Vagina (tissue), 2 donors: Measurements from ENCODE around the gene ASCC3. TPM values are rescaled to one million over a fixed set of nuclear protein-coding genes. Genes with fewer than 3 reads are reported as not detected.

ENCODE experiments used
- DNase-seq, 2 donors: peaks; one replicate each; pipeline ENCODE4 v3.0.0-alpha.2; 2017; ENCODE audit errors: extremely low spot score in 2 of 2
- H3K27ac ChIP-seq: fragments of 200-600 bp; sonication (generic); one replicate; pipeline ENCODE4 v1.5.1; 2019
- H3K27me3 ChIP-seq: fragments of 200-600 bp; sonication (generic); one replicate; pipeline ENCODE4 v1.5.1; 2019
- H3K36me3 ChIP-seq, 2 donors: fragments of 200-600 bp; sonication (generic); one replicate each; pipeline ENCODE4 v1.5.1; 2017 to 2019
- H3K4me1 ChIP-seq: fragments of 200-600 bp; sonication (generic); one replicate; pipeline ENCODE4 v1.5.1; 2019
- H3K4me3 ChIP-seq, 2 donors: fragments of 200-600 bp; sonication (generic); 1 replicate in 1 of 2; 2 replicates in 1 of 2; pipeline ENCODE4 v1.5.1; 2016 to 2019
- H3K9me3 ChIP-seq: fragments of 200-600 bp; sonication (generic); one replicate; pipeline ENCODE4 v1.5.1; 2019
- POLR2A ChIP-seq, 2 donors: fragments of 450-650 bp; IDR thresholded peaks; one replicate each; pipeline ENCODE4 v1.6.1; 2017; ENCODE audit warnings: antibody characterized with exemption in 2 of 2, mild to moderate bottlenecking in 2 of 2, moderate library complexity in 2 of 2
- POLR2AphosphoS5 ChIP-seq, 2 donors: sonication (generic); formaldehyde crosslinking; IDR thresholded peaks; one replicate each; pipeline ENCODE4 v1.9.0; 2017; ENCODE audit warnings: antibody characterized with exemption in 2 of 2, mild to moderate bottlenecking in 2 of 2, low read depth in 1 of 2; ENCODE audit not compliant: insufficient read depth in 1 of 2
- intact Hi-C: fragments of 100-400 bp; cut with DNase I; formaldehyde crosslinking; loops from one replicate; pipeline ENCODE4 v1.15.1; 2023
- total RNA-seq: library from RNA; depleted of rRNA; stranded (reverse); fragments of >200 nt; gene quantifications from one replicate; pipeline ENCODE4 v1.2.3, GENCODE V29; 2016
- TF ChIP-seq, protein P1 (sequence below), 3 experiments: fragments of 450-650 bp in 2 of 3; fragments of 200-600 bp in 1 of 3; sonication (generic) in 1 of 3; IDR thresholded peaks; one replicate each; pipeline ENCODE4 v1.5.1; 2017 to 2019; ENCODE audit warnings: antibody characterized with exemption in 3 of 3, mild to moderate bottlenecking in 2 of 3, moderate library complexity in 2 of 3

The ASCC3 gene
- total RNA-seq, 1 donor from 2014 or later = 44.7 TPM

DNA sequence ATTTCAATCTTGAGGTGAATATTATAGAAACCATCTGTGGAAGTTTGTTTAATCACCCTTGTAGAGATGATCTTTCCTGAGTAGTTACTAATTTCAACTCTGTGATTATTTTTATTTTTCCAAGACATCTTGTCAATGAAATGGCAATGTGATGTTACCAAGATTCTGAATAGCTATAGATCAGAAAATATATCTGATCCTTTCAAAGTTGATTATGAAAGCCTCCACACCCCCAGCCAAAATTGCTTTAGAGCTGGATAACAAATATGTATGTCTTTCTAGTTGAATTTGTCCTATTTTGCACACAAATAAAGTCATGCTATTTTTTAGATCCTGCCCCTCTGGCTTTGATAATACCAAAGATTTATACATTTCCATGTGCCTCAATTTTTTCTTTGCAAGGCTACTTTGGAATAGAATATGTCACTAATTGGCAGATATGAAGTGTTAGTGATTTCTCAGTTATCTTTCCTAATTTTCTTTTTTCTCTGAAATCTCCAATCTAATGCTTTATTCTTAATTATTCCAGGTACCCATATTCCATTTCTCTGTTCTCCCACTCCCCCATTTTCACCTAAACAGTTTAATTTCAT lies 421.4 kb downstream of the ASCC3 start:
- Histone ChIP-seq H3K36me3 (no peaks in the 10 kb centered on the region), H3K4me3 (no peak overlapping the region), H3K4me1 (peaks cover 6% of the 10 kb centered on the region), H3K9me3 (no peaks in the 10 kb centered on the region), H3K27me3 (peaks cover 53% of the 10 kb centered on the region), H3K27ac (no peak overlapping the region)
- no peak for DNase-seq
- TF ChIP-seq POLR2AphosphoS5 (IDR thresholded peaks at IDR 0.05; ENCODE audit: insufficient read depth in 1 of 2, low read depth in 1 of 2) = no peak
- TF ChIP-seq, protein P1, sequence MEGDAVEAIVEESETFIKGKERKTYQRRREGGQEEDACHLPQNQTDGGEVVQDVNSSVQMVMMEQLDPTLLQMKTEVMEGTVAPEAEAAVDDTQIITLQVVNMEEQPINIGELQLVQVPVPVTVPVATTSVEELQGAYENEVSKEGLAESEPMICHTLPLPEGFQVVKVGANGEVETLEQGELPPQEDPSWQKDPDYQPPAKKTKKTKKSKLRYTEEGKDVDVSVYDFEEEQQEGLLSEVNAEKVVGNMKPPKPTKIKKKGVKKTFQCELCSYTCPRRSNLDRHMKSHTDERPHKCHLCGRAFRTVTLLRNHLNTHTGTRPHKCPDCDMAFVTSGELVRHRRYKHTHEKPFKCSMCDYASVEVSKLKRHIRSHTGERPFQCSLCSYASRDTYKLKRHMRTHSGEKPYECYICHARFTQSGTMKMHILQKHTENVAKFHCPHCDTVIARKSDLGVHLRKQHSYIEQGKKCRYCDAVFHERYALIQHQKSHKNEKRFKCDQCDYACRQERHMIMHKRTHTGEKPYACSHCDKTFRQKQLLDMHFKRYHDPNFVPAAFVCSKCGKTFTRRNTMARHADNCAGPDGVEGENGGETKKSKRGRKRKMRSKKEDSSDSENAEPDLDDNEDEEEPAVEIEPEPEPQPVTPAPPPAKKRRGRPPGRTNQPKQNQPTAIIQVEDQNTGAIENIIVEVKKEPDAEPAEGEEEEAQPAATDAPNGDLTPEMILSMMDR (IDR thresholded peaks at IDR 0.05) = no peak
- TF ChIP-seq POLR2A (IDR thresholded peaks at IDR 0.05) = no peak
- intact Hi-C loops = no loop called here

DNA sequence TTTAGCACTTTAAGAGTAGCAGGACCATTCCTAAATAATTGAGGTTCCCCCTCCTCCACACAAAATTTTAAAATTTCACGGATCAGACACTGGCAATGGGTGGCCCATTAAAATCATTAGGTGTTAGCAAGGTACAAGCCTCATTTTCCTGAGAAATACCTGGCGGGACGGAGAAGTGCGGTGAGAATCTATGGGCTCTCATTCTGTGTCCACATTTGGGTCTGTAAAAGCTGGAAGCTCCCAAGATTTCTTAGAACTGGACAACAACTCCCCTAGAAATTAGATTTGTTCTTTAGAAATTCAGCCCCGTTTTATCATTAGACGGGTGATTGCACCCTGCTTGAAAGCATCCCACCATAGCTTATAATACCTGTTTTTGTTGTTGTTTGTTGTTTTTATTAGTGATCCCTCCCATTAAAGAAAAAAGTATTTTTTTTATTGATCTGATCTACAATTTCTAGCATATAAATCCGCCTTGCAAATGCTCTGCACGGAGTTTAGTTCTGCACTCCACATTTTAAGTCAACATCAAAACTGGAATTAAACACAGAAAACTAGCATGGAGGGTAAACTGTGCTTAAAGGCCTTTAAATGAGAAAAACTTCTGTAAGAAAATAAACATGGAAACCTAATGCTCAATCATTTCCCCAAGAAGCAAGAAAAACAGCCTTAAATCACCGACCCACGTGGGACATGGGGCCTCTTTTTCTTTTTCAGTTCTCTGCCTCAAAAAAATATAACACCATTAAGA lies 422.1 kb downstream of the ASCC3 start:
- TF ChIP-seq, protein P1 (IDR thresholded peaks at IDR 0.05) = no peak
- TF ChIP-seq POLR2AphosphoS5 (IDR thresholded peaks at IDR 0.05; ENCODE audit: insufficient read depth in 1 of 2, low read depth in 1 of 2) (no peak), POLR2A (IDR thresholded peaks at IDR 0.05) (no peak)
- intact Hi-C loops = no loop called here
- Histone ChIP-seq H3K4me3 (no peak overlapping the region), H3K36me3 (no peaks in the 10 kb centered on the region), H3K4me1 (peaks cover 5% of the 10 kb centered on the region), H3K27ac (no peak overlapping the region), H3K9me3 (no peaks in the 10 kb centered on the region), H3K27me3 (peaks cover 55% of the 10 kb centered on the region)
- DNase-seq = no peak
